Stimulated activated CD4-positive, alpha-beta T cell treated with anti-CD3 and anti-CD28 coated beads, Interleukin-12 subunit alpha, Interleukin-12 subunit beta, amount 100 ng/mL, for 24 hours (primary cell): ENCODE results near the gene ANKFN1.

Experiments
- DNase-seq, 2 experiments: peaks; one replicate each; pipeline ENCODE4 v3.0.0-alpha.2; 2020; ENCODE audit warnings: low read depth in 2 of 2

ANKFN1 gene

GRCh38 chr17:56177361-56177760 is 24.1 kb downstream of the ANKFN1 start:
- no peak for DNase-seq

GRCh38 chr17:56178203-56178602 is 24.9 kb downstream of the ANKFN1 start:
- DNase-seq: no peak

- no peak for DNase-seq
Observed at GRCh38 chr17:56182081-56182480, 28.8 kb downstream of the ANKFN1 start.

GRCh38 chr17:56184650-56185049 is 31.4 kb downstream of the ANKFN1 start:
- no peak for DNase-seq

GRCh38 chr17:56185491-56186221 is 32.4 kb downstream of the ANKFN1 start:
- DNase-seq: no peak

GRCh38 chr17:56186222-56186786 is 33.0 kb downstream of the ANKFN1 start:
- no peak for DNase-seq

GRCh38 chr17:56203430-56203829 is 50.2 kb downstream of the ANKFN1 start:
- DNase-seq: no peak

- no peak for DNase-seq
Observed at GRCh38 chr17:56206351-56206750, 53.1 kb downstream of the ANKFN1 start.

GRCh38 chr17:56213031-56213430 is 59.8 kb downstream of the ANKFN1 start:
- no peak for DNase-seq

GRCh38 chr17:56217921-56218320 is 64.6 kb downstream of the ANKFN1 start:
- no peak for DNase-seq

GRCh38 chr17:56222255-56222654 is 69.0 kb downstream of the ANKFN1 start:
- no peak for DNase-seq

- no peak for DNase-seq
Observed at GRCh38 chr17:56230660-56231059, 77.4 kb downstream of the ANKFN1 start.

- DNase-seq: no peak
Observed at GRCh38 chr17:56231252-56231651, 78.0 kb downstream of the ANKFN1 start.

- no peak for DNase-seq
Observed at GRCh38 chr17:56231693-56232092, 78.4 kb downstream of the ANKFN1 start.

- no peak for DNase-seq
Observed at GRCh38 chr17:56244268-56244890, 91.1 kb downstream of the ANKFN1 start.

- no peak for DNase-seq
Observed at GRCh38 chr17:56247816-56248215, 94.5 kb downstream of the ANKFN1 start.

GRCh38 chr17:56257075-56257474 is 103.8 kb downstream of the ANKFN1 start:
- DNase-seq: no peak

- DNase-seq: no peak
Observed at GRCh38 chr17:56260376-56261002, 107.2 kb downstream of the ANKFN1 start.

- DNase-seq: no peak
Observed at GRCh38 chr17:56262803-56263202, 109.5 kb downstream of the ANKFN1 start.

GRCh38 chr17:56269556-56270389 is 116.5 kb downstream of the ANKFN1 start:
- DNase-seq: no peak

GRCh38 chr17:56274491-56274890 is 121.2 kb downstream of the ANKFN1 start:
- no peak for DNase-seq

- no peak for DNase-seq
Observed at GRCh38 chr17:56284482-56284881, 131.2 kb downstream of the ANKFN1 start.
